Liver (tissue), 3 donors: Measurements from ENCODE around the gene DCUN1D3.

ENCODE experiments used
- CTCF ChIP-seq: fragments of 150-350 bp; IDR thresholded peaks from 2 replicates; pipeline ENCODE4 v1.5.1; 2017; ENCODE audit warnings: improper control_type of control experiment, low read depth, low read length; ENCODE audit not compliant: missing input control
- EGR1 ChIP-seq, 2 donors: IDR thresholded peaks; 2 replicates each; pipeline ENCODE4 v1.6.1; 2016 to 2018; ENCODE audit warnings: antibody characterized with exemption in 2 of 2, low read depth in 2 of 2
- GABPA ChIP-seq, 2 donors: IDR thresholded peaks in 1 of 2; conservative IDR thresholded peaks in 1 of 2; 2 replicates each; pipeline ENCODE4 v1.6.1; 2016; ENCODE audit warnings: antibody characterized with exemption in 2 of 2, mild to moderate bottlenecking in 1 of 2, moderate library complexity in 1 of 2
- HNF4A ChIP-seq, 2 donors: conservative IDR thresholded peaks; 2 replicates each; pipeline ENCODE4 v1.6.1; 2016; ENCODE audit warnings: antibody characterized with exemption in 2 of 2, mild to moderate bottlenecking in 2 of 2
- HNF4G ChIP-seq: IDR thresholded peaks from 2 replicates; pipeline ENCODE4 v1.6.1; 2016; ENCODE audit warnings: antibody characterized with exemption
- JUND ChIP-seq, 2 donors: IDR thresholded peaks; 2 replicates each; pipeline ENCODE4 v1.6.1; 2016; ENCODE audit warnings: antibody characterized with exemption in 2 of 2
- RAD21 ChIP-seq, 2 donors: IDR thresholded peaks; 2 replicates each; pipeline ENCODE4 v1.6.1; 2016; ENCODE audit warnings: antibody characterized with exemption in 2 of 2, mild to moderate bottlenecking in 2 of 2
- REST ChIP-seq: IDR thresholded peaks from 2 replicates; pipeline ENCODE4 v1.6.1; 2016; ENCODE audit warnings: antibody characterized with exemption, mild to moderate bottlenecking
- RXRA ChIP-seq, 2 donors: IDR thresholded peaks; 2 replicates each; pipeline ENCODE4 v1.6.1; 2017 to 2018; ENCODE audit warnings: antibody characterized with exemption in 2 of 2, mild to moderate bottlenecking in 1 of 2
- SP1 ChIP-seq: IDR thresholded peaks from 2 replicates; pipeline ENCODE4 v1.6.1; 2018; ENCODE audit warnings: antibody characterized with exemption, mild to moderate bottlenecking
- TAF1 ChIP-seq: conservative IDR thresholded peaks from 2 replicates; pipeline ENCODE4 v1.6.1; 2016; ENCODE audit warnings: antibody characterized with exemption, mild to moderate bottlenecking
- YY1 ChIP-seq: IDR thresholded peaks from 2 replicates; pipeline ENCODE4 v1.6.1; 2016; ENCODE audit warnings: antibody characterized with exemption, mild to moderate bottlenecking
- ZBTB33 ChIP-seq: IDR thresholded peaks from 2 replicates; pipeline ENCODE4 v1.6.1; 2016; ENCODE audit warnings: antibody characterized with exemption
- TF ChIP-seq, protein P1 (sequence below): IDR thresholded peaks from 2 replicates; pipeline ENCODE4 v1.6.1; 2016; ENCODE audit warnings: antibody characterized with exemption
- donor health status: healthy.
- donor health status: healthy.

- TF ChIP-seq CTCF (no peak), RAD21 (IDR thresholded peaks at IDR 0.05) (peak in 1 of 2 donors; percentile 12), REST (peak; percentile 25), HNF4G (no peak), EGR1 (IDR thresholded peaks at IDR 0.05; ENCODE audit: low read depth in 2 of 2) (peak; percentile 43 to 86), TAF1 (no peak), SP1 (peak; percentile 79), JUND (IDR thresholded peaks at IDR 0.05) (peak; percentile 7 to 62), HNF4A (conservative IDR thresholded peaks at IDR 0.05) (peak; percentile 62 to 65), RXRA (IDR thresholded peaks at IDR 0.05) (peak; percentile 80 to 89), YY1 (no peak), ZBTB33 (peak; percentile 36), GABPA (IDR thresholded peaks at IDR 0.05 in 1 of 2, conservative IDR thresholded peaks at IDR 0.05 in 1 of 2) (peak in 1 of 2 donors; percentile 40)
- TF ChIP-seq, protein P1, sequence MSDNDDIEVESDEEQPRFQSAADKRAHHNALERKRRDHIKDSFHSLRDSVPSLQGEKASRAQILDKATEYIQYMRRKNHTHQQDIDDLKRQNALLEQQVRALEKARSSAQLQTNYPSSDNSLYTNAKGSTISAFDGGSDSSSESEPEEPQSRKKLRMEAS: peak; percentile 29
Observed at GRCh38 chr16:20883554-20884239, 16.5 kb downstream of the DCUN1D3 start.
